Measurements from ENCODE around the gene PTCD1.

PTCD1 gene

GRCh38 chr7:99394188-99394502 is 44.5 kb downstream of the PTCD1 start:
- Histone ChIP-seq H3K4me3 (ENCODE audit: low read depth in 1 of 2, low read length in 2 of 2) (no peak overlapping the region), H4K20me1 (ENCODE audit: insufficient read depth, low read length) (peaks cover 53% of the 10 kb centered on the region), H3K9ac (ENCODE audit: low read depth, low read length) (no peak overlapping the region), H3K4me1 (ENCODE audit: insufficient read depth, low read length) (no peaks in the 10 kb centered on the region), H3K36me3 (ENCODE audit: insufficient read depth, low read length) (peaks cover 96% of the 10 kb centered on the region), H2AFZ (ENCODE audit: low read depth, low read length) (no peak overlapping the region), H3K27me3 (ENCODE audit: insufficient read depth, low read length, poor library complexity) (no peaks in the 10 kb centered on the region), H3K4me2 (ENCODE audit: insufficient read depth, low read length) (no peak overlapping the region), H3K27ac (ENCODE audit: low read length) (no peak overlapping the region), H3K9me3 (ENCODE audit: insufficient read depth, low read length, severe bottlenecking) (no peaks in the 10 kb centered on the region), H3K79me2 (ENCODE audit: insufficient read depth, low read length) (peaks cover 22% of the 10 kb centered on the region)
- no peak for ATAC-seq (ENCODE audit: insufficient read depth, low read depth)
- TF ChIP-seq, protein P1, sequence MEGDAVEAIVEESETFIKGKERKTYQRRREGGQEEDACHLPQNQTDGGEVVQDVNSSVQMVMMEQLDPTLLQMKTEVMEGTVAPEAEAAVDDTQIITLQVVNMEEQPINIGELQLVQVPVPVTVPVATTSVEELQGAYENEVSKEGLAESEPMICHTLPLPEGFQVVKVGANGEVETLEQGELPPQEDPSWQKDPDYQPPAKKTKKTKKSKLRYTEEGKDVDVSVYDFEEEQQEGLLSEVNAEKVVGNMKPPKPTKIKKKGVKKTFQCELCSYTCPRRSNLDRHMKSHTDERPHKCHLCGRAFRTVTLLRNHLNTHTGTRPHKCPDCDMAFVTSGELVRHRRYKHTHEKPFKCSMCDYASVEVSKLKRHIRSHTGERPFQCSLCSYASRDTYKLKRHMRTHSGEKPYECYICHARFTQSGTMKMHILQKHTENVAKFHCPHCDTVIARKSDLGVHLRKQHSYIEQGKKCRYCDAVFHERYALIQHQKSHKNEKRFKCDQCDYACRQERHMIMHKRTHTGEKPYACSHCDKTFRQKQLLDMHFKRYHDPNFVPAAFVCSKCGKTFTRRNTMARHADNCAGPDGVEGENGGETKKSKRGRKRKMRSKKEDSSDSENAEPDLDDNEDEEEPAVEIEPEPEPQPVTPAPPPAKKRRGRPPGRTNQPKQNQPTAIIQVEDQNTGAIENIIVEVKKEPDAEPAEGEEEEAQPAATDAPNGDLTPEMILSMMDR (IDR thresholded peaks at IDR 0.05; ENCODE audit: borderline replicate concordance, extremely low read depth, low read length, poor library complexity, severe bottlenecking): no peak
- no peak for TF ChIP-seq EZH2 (IDR thresholded peaks at IDR 0.05; ENCODE audit: borderline replicate concordance, low read depth, low read length, severe bottlenecking)
- no peak for DNase-seq

DNA sequence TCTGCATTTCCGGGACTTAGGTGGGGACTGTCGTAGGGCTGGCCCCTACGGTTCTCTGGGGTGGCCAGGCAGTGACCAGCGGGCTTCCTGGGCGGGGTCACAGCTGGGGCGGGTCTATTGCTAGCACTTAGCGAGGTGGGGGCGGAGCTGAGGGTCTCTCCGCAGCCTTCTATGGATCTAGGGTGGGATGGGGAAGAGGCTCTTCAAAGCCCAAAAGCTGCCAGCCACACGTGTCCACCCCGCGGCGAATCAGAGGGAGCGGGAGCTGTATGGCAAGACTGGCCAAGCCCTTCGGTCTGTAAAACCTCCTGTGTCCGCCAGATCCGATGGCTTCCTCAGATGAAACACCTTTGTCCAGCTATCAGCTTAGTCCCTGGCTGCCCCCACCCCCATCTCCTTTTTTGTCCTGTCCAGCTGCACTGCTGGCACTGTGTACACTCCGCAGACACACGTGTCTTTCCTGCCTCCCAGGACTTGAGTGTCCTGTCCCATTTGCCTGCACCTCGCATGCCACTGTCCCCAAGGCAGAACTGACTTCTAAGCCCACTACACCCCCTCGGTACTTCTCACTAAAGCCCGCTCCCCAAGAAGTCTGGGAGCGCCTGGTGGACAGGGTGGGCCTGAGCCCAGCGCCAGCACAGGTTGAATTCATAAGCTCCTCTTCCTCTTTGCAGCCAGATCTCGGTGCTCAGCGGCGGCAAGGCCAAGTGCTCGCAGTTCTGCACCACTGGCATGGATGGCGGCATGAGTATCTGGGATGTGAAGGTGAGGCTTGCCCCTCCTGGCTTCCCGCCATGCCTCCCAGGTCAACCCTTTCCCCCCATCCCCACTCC is 45.0 kb downstream of the PTCD1 start:
- Histone ChIP-seq H3K4me1 (ENCODE audit: insufficient read depth, low read length) (no peaks in the 10 kb centered on the region), H3K9ac (ENCODE audit: low read depth, low read length) (no peak overlapping the region), H4K20me1 (ENCODE audit: insufficient read depth, low read length) (peaks cover 48% of the 10 kb centered on the region), H3K36me3 (ENCODE audit: insufficient read depth, low read length) (peaks cover 91% of the 10 kb centered on the region), H2AFZ (ENCODE audit: low read depth, low read length) (no peak overlapping the region), H3K27me3 (ENCODE audit: insufficient read depth, low read length, poor library complexity) (no peaks in the 10 kb centered on the region), H3K9me3 (ENCODE audit: insufficient read depth, low read length, severe bottlenecking) (no peaks in the 10 kb centered on the region), H3K4me2 (ENCODE audit: insufficient read depth, low read length) (no peak overlapping the region), H3K4me3 (ENCODE audit: low read depth in 1 of 2, low read length in 2 of 2) (no peak overlapping the region), H3K27ac (ENCODE audit: low read length) (no peak overlapping the region), H3K79me2 (ENCODE audit: insufficient read depth, low read length) (peaks cover 20% of the 10 kb centered on the region)
- ATAC-seq (ENCODE audit: insufficient read depth, low read depth) (0 out of 3 replicates have a peak, but pooled peaks have one; percentile 7), DNase-seq (no peak)
- TF ChIP-seq, protein P1 (IDR thresholded peaks at IDR 0.05; ENCODE audit: borderline replicate concordance, extremely low read depth, low read length, poor library complexity, severe bottlenecking): no peak
- TF ChIP-seq EZH2 (IDR thresholded peaks at IDR 0.05; ENCODE audit: borderline replicate concordance, low read depth, low read length, severe bottlenecking): no peak

DNA sequence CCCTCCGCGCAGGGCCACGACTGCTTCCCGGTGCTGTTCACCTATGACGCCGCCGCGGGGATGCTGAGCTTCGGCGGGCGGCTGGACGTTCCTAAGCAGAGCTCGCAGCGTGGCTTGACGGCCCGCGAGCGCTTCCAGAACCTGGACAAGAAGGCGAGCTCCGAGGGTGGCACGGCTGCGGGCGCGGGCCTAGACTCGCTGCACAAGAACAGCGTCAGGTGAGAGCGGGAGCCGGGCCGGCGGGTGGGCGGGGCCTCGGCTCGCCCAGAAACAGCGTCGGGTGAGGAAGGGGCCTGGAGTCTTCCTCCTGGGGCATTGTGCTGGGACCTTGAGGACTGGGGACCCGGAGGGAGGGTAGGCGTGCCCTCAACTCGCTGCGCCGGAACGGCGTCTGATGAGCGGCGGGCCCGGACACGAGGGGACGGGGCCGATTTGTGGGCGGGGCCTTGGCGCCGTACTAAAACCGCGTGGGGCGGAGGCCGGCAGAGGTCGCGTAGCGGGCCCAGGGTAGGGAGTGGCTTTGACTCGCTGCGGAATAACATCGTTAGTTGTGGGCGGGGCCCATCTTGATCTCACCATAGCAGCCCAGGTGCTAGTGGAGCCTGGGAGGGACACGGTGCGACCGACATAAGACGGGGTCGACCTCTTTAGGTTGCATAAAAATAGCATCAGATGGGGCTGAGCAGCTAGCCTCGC is 45.8 kb downstream of the PTCD1 start:
- TF ChIP-seq, protein P1 (IDR thresholded peaks at IDR 0.05; ENCODE audit: borderline replicate concordance, extremely low read depth, low read length, poor library complexity, severe bottlenecking): no peak
- no peak for TF ChIP-seq EZH2 (IDR thresholded peaks at IDR 0.05; ENCODE audit: borderline replicate concordance, low read depth, low read length, severe bottlenecking)
- Histone ChIP-seq H2AFZ (ENCODE audit: low read depth, low read length) (no peak overlapping the region), H3K4me2 (ENCODE audit: insufficient read depth, low read length) (no peak overlapping the region), H3K27ac (ENCODE audit: low read length) (no peak overlapping the region), H3K27me3 (ENCODE audit: insufficient read depth, low read length, poor library complexity) (no peaks in the 10 kb centered on the region), H3K4me3 (ENCODE audit: low read depth in 1 of 2, low read length in 2 of 2) (no peak overlapping the region), H4K20me1 (ENCODE audit: insufficient read depth, low read length) (peaks cover 48% of the 10 kb centered on the region), H3K4me1 (ENCODE audit: insufficient read depth, low read length) (no peaks in the 10 kb centered on the region), H3K9ac (ENCODE audit: low read depth, low read length) (no peak overlapping the region), H3K36me3 (ENCODE audit: insufficient read depth, low read length) (peaks cover 91% of the 10 kb centered on the region), H3K79me2 (ENCODE audit: insufficient read depth, low read length) (peaks cover 18% of the 10 kb centered on the region), H3K9me3 (ENCODE audit: insufficient read depth, low read length, severe bottlenecking) (no peaks in the 10 kb centered on the region)
- DNase-seq (no peak), ATAC-seq (ENCODE audit: insufficient read depth, low read depth) (no peak)

Data from DND-41 (cell line).